ENCODE results near the gene DCDC1. TPM values are rescaled to one million over a fixed set of nuclear protein-coding genes. Genes with fewer than 3 reads are reported as not detected.

The DCDC1 gene
- total and polyA plus RNA-seq, 9 of the 15 experiments (the other 6 are each of a cell fraction or from before 2014, with no cell fraction given): 0.05 to 0.18 (median 0.08) TPM; not detected in 3

GRCh38 chr11:30855383-30856006 lies 514.0 kb downstream of the DCDC1 start:
- ChIA-PET POLR2A (no interaction called here), CTCF (ENCODE audit: low intra/inter-chr PET ratio) (no interaction called here)
- intact Hi-C loops (cut with micrococcal nuclease) (no loop called here), in situ Hi-C loops (cut with MboI) (no loop called here)
- DNase-seq (ENCODE audit: extremely low read depth in 1 of 4, low spot score in 3 of 4) (no peak), ATAC-seq (no peak), FAIRE-seq (no peak)
- BruUV-seq (replicated peaks): no TSS peak
- 3% methylated on average over 5 of the region's 5 CpGs for WGBS (ENCODE audit: insufficient coverage, low coverage, missing lambda C conversion rate)
- Histone ChIP-seq H3K9me3 (replicated peaks; ENCODE audit: control insufficient read depth, insufficient read depth, low read depth, low read length) (no peaks in the 10 kb centered on the region), H4K20me1 (replicated peaks; ENCODE audit: control insufficient read depth, insufficient read depth, low read length) (no peaks in the 10 kb centered on the region), H3K9ac (ENCODE audit: insufficient read depth in 1 of 2, low read depth in 2 of 2, low read length in 2 of 2) (no peak overlapping the region), H3K4me2 (ENCODE audit: insufficient read depth, low read length) (no peak overlapping the region), H2AFZ (ENCODE audit: low read depth, low read length) (no peak overlapping the region), H3K79me2 (ENCODE audit: control insufficient read depth, insufficient read depth, low read length) (no peaks in the 10 kb centered on the region), H3K36me3 (ENCODE audit: control insufficient read depth, insufficient read depth, low read length) (no peaks in the 10 kb centered on the region), H3K9me1 (ENCODE audit: control insufficient read depth, insufficient read depth, low read length) (no peaks in the 10 kb centered on the region), H3K4me3 (no peak overlapping the region), H3K27me3 (ENCODE audit: control insufficient read depth in 2 of 2, insufficient read depth in 2 of 2, low read length in 2 of 2) (no peaks in the 10 kb centered on the region), H3K4me1 (replicated peaks in 1 of 2; ENCODE audit: control insufficient read depth in 2 of 2, insufficient read depth in 2 of 2, low read length in 2 of 2) (no peaks in the 10 kb centered on the region), H3K27ac (ENCODE audit: extremely low read depth, low read depth, low read length) (no peak overlapping the region)
- TF ChIP-seq MAFG (tag; conservative IDR thresholded peaks at IDR 0.05) (no peak), CTCF (IDR thresholded peaks at IDR 0.05 in 2 of 3, conservative IDR thresholded peaks at IDR 0.05 in 1 of 3; ENCODE audit: insufficient read depth in 2 of 3, low read depth in 1 of 3, low read length in 3 of 3) (0 out of 6 replicates have a peak, but pooled peaks of 1 of the 3 experiments have one; percentile 19), RAD21 (CRISPR knock-in tag; conservative IDR thresholded peaks at IDR 0.05 in 1 of 2, IDR thresholded peaks at IDR 0.05 in 1 of 2) (peak in 1 of 2 experiments; percentile 39; a peak in 2 of 4 replicates)

All from K562 (cell line).